ENCODE measurements around the gene AOPEP.

DNA sequence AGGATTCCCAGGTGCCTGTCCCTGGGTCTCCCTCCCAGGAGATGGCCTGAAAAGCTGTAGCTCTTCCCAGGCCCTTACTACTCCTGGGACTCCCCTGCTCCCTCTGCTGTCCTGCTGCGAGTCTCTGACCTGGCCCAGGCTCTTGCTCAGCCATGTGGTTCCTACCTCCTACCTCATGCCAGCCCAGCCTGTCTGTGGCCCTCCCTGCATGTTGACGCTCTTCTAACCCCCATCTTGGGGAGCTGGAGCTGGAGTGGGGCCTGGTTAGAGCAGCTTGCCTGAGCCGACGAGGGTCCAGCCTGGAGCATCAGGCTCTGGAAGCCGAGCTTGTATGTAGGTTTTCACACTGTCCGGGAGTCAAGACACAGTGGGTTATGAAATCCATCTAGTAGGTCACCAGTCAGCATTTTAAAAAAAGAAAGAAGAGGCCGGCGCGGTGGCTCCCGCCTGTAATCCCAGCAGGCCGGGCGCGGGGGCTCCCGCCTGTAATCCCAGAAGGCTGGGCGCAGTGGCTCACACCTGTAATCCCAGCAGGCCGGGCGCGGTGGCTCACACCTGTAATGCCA is 346.6 kb downstream of the AOPEP start:
- TF ChIP-seq POLR2A (IDR thresholded peaks at IDR 0.05): no peak
- TF ChIP-seq CTCF (IDR thresholded peaks at IDR 0.05): no peak

Data from testis (tissue), 2 donors.